HG03565 (cell line): ENCODE data around the gene GLRA3.

Experiments used
- ATAC-seq: cut with Tn5 transposase; IDR thresholded peaks from one replicate; pipeline ENCODE4 v1.9.1; 2021; ENCODE audit warnings: mild to moderate bottlenecking, moderate library complexity; ENCODE audit not compliant: unreplicated experiment

The GLRA3 gene

DNA sequence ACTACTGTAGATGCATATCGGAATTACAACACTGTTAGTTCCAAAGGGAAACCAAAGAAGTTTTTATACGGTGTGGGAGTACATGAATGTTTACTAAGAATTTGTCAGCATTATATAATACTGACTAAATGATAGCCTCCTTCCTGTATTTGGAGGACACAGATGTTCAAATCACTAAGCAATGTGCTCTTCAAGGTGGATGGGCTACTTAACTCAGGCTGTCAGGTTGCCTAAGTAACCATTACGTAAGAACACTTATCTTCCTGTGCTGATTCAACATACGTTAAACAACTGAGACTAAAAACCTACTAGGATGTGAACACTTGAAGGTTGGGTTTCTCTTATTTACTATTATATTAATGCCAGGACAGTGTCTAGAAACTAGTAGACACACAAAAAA lies 224.8 kb downstream of the GLRA3 start:
- no peak for ATAC-seq

DNA sequence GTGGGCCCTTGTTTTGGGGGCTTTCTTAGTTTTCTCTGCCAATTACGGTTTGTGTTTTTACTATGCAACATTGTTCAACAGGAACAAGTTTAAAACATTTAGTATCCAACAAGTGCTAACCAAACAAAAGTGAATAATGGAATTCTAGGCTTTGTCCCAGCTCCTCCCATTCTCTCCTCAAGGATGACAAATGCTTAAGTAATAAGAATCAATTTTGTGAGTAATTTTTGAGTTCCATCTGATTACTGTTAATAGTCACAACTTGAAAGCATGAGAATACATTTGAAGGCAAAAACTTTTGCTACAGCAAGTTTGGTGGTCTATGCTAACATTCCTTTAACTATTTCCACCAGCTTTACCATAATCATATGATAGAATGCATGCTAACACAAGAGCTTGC lies 228.7 kb downstream of the GLRA3 start:
- no peak for ATAC-seq

GRCh38 chr4:174598800-174599199 lies 230.2 kb downstream of the GLRA3 start:
- no peak for ATAC-seq

DNA sequence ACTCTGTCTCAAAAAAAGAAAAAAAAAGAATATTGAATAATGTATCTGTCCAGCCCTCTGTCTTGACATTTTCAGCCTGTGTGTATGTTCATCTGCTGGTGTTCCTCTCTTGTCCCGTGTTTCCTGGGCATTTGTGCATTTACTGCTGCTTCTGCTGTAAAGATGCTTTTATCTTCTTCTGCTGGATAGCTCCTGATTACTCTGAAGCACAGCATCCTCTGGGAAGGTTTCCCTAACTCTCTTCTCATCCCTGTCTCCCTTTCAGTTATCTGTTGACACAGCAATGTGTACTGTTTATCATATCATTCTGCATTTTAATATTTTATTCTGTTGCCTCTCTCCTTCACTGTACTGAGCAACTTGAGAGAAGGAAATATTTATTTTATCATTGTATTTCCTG lies 232.5 kb downstream of the GLRA3 start:
- ATAC-seq: no peak

- no peak for ATAC-seq
These were observed 233.7 kb downstream of the GLRA3 start for GRCh38 chr4:174595141-174595929.

GRCh38 chr4:174593701-174594100 lies 235.3 kb downstream of the GLRA3 start:
- ATAC-seq: no peak

DNA sequence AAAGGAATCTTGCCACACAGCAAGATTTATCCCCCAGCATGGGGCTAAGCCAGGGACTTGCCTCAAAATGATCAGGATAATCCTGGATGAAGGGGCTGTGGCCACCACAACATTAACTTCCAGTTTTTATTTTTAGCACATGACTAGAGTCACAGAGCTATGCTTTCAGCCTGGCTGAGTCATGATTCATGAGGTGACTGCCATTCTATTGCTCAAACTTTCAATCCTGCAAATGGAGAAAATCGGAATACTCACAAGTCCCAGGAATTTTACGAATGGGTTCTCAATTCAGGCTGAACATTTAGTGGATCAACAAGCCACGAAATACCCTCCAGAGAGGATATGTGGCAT lies 236.1 kb downstream of the GLRA3 start:
- ATAC-seq: no peak

DNA sequence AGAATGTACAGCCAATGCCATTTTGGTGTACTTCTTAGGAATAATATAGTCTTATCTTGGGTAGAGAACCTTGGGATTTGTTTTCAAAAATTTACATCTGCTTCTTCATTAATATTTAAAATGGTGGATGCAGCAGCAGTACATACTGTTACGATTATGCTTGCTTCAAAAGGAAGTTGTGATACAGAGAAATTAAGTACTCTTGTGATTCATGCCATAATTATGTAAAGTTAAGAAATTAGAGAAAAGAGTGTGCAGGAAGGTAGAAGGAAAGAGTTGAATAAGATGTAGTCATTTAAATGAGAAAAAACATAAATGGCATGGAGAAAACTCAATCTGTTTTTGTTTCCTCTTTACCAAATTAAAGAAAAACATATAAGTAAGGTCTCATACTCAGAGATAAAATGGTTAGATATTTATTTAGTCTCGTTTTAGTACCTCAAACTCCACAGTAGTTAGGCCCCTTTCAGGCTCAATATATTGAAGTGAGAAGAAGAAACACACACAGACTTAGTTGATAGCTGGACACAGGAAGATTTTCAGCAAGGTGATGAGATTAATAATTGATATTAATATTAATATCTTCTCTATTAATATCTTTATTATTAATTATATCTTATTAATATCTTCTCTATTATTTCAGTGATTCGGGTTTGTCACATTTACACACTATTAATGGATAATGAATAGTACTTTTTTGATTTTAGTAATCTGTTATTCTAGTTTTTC lies 236.6 kb downstream of the GLRA3 start:
- no peak for ATAC-seq

- ATAC-seq: peak; percentile 96
These were observed 237.6 kb downstream of the GLRA3 start for GRCh38 chr4:174591243-174592021.

GRCh38 chr4:174590336-174590735 lies 238.7 kb downstream of the GLRA3 start:
- ATAC-seq: no peak
